PC-3 (cell line): ENCODE data around the gene SMAD5. TPM values are rescaled to one million over a fixed set of nuclear protein-coding genes. Genes with fewer than 3 reads are reported as not detected.

Experiments used
- ATAC-seq: fragments of 200-7000 bp; cut with Tn5 transposase; 2 replicates; pipeline ENCODE4 v1.9.1; 2020; ENCODE audit warnings: mild to moderate bottlenecking, moderate library complexity
- BruUV-seq: library from RNA; stranded (reverse); fragments of 400-500 nt; replicated peaks from 2 replicates; lab custom pipeline; 2021; lab: Mats Ljungman, UMichigan
- CTCF ChIA-PET: fragments of 300-600 bp; sonication (Branson Sonifier 250); formaldehyde crosslinking; loops from one replicate; lab custom pipeline; 2022; ENCODE audit warnings: antibody characterized with exemption; lab: Charles Lee
- POLR2A ChIA-PET: fragments of 300-600 bp; sonication (Branson Sonifier 250); formaldehyde crosslinking; loops from one replicate; lab custom pipeline; 2022; ENCODE audit warnings: antibody characterized with exemption; ENCODE audit not compliant: unreplicated experiment; lab: Charles Lee
- DNase-seq: peaks from one replicate; pipeline ENCODE4 v3.0.0-alpha.2; 2015
- H2AFZ ChIP-seq: fragments of 300-600 bp; sonication (generic); 2 replicates; pipeline ENCODE4 v1.6.0; 2016; ENCODE audit warnings: antibody characterized with exemption, low read length
- H3F3A ChIP-seq: fragments of 300-600 bp; sonication (generic); one replicate; pipeline ENCODE4 v1.6.0; 2017; ENCODE audit warnings: antibody characterized with exemption, low read length, control low read depth, mild to moderate bottlenecking; ENCODE audit not compliant: unreplicated experiment
- H3K27ac ChIP-seq: fragments of 300-600 bp; sonication (generic); 2 replicates; pipeline ENCODE4 v1.5.1; 2016; ENCODE audit warnings: mild to moderate bottlenecking, low read length
- H3K27me3 ChIP-seq: fragments of 300-600 bp; sonication (generic); 2 replicates; pipeline ENCODE4 v1.6.1; 2016; ENCODE audit warnings: low read length, mixed read lengths
- H3K36me3 ChIP-seq: fragments of 300-600 bp; sonication (generic); 2 replicates; pipeline ENCODE4 v1.6.1; 2016; ENCODE audit warnings: low read depth, mixed run types, low read length, mixed read lengths
- H3K4me1 ChIP-seq: fragments of 300-600 bp; sonication (generic); 2 replicates; pipeline ENCODE4 v1.5.1; 2016; ENCODE audit warnings: low read length; ENCODE audit not compliant: insufficient read depth
- H3K4me2 ChIP-seq: fragments of 300-600 bp; sonication (generic); 2 replicates; pipeline ENCODE4 v1.6.0; 2016; ENCODE audit warnings: low read length
- H3K4me3 ChIP-seq: fragments of 300-600 bp; sonication (generic); 2 replicates; pipeline ENCODE4 v1.5.1; 2016; ENCODE audit warnings: mild to moderate bottlenecking, low read length, mixed read lengths
- H3K79me2 ChIP-seq: fragments of 300-600 bp; sonication (generic); 2 replicates; pipeline ENCODE4 v1.6.1; 2017; ENCODE audit warnings: low read length, mixed read lengths
- H3K9ac ChIP-seq: fragments of 300-600 bp; sonication (generic); 2 replicates; pipeline ENCODE4 v1.6.0; 2016; ENCODE audit warnings: mild to moderate bottlenecking, low read length
- H3K9me2 ChIP-seq: fragments of 300-600 bp; sonication (generic); replicated peaks from 2 replicates; pipeline ENCODE4 v1.6.1; 2016; ENCODE audit warnings: mixed run types, low read length, mixed read lengths
- H3K9me3 ChIP-seq: fragments of 300-600 bp; sonication (generic); 2 replicates; pipeline ENCODE4 v1.6.1; 2016; ENCODE audit warnings: low read length, mixed read lengths
- H4K20me1 ChIP-seq: fragments of 300-600 bp; sonication (generic); 2 replicates; pipeline ENCODE4 v1.6.1; 2016; ENCODE audit warnings: low read length, mixed read lengths
- EZH2 ChIP-seq: fragments of 300-600 bp; sonication (generic); IDR thresholded peaks from one replicate; pipeline ENCODE4 v1.6.1; 2017; ENCODE audit warnings: antibody characterized with exemption, mild to moderate bottlenecking, low read length; ENCODE audit not compliant: unreplicated experiment
- EZH2phosphoT487 ChIP-seq: fragments of 300-600 bp; sonication (generic); IDR thresholded peaks from 2 replicates; pipeline ENCODE4 v1.6.1; 2018; ENCODE audit warnings: mild to moderate bottlenecking, antibody characterized with exemption, low read length, borderline replicate concordance
- intact Hi-C: fragments of 100-400 bp; cut with micrococcal nuclease; formaldehyde crosslinking; loops from 2 replicates; pipeline ENCODE4 v1.9.0; 2023
- total RNA-seq: library from RNA; depleted of rRNA; stranded (reverse); fragments of >200 nt; gene quantifications from 2 replicates; pipeline ENCODE4 v1.2.3, GENCODE V29; 2014
- TF ChIP-seq, protein P1 (sequence below): fragments of 300-600 bp; sonication (generic); conservative IDR thresholded peaks from 2 replicates; pipeline ENCODE4 v1.5.1; 2017; ENCODE audit warnings: antibody characterized with exemption, low read depth, mild to moderate bottlenecking, low read length

SMAD5 gene
- total RNA-seq, 1 experiment from 2014 or later: 28.5 TPM

DNA sequence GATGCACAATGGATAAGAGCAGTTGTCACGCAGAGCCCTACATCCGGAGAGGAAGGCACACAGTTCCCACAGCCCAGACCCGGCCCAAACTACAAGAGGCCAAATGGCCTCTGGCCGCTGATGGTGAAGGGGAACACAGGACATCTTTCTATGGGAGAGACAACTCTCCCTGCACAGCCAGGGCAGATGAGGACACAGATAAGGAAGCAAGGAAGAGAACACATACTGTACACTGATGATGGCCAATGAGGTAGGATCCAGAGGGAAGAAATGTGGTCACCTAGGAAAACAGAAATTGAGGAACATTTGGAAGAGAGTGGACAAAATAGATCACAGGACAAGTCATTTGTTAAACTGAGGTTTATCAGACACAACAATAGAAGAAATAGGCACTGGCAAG is 88.7 kb downstream of the SMAD5 start:
- Histone ChIP-seq H3K27me3 (no peaks in the 10 kb centered on the region), H3K9me2 (no peaks in the 10 kb centered on the region), H3K4me1 (peaks cover 4% of the 10 kb centered on the region; the same call in 1 of the 2 replicates), H3K9ac (no peak overlapping the region), H2AFZ (no peak overlapping the region), H3K79me2 (no peaks in the 10 kb centered on the region), H3F3A (no peaks in the 10 kb centered on the region), H3K9me3 (no peaks in the 10 kb centered on the region), H3K4me2 (no peak overlapping the region), H3K36me3 (no peaks in the 10 kb centered on the region), H3K4me3 (no peak overlapping the region), H3K27ac (no peak overlapping the region), H4K20me1 (no peaks in the 10 kb centered on the region)
- CTCF ChIA-PET: no interaction called here
- intact Hi-C loops: no loop called here
- POLR2A ChIA-PET: no interaction called here
- no TSS peak for BruUV-seq
- DNase-seq (no peak), ATAC-seq (no peak)
- TF ChIP-seq, protein P1, sequence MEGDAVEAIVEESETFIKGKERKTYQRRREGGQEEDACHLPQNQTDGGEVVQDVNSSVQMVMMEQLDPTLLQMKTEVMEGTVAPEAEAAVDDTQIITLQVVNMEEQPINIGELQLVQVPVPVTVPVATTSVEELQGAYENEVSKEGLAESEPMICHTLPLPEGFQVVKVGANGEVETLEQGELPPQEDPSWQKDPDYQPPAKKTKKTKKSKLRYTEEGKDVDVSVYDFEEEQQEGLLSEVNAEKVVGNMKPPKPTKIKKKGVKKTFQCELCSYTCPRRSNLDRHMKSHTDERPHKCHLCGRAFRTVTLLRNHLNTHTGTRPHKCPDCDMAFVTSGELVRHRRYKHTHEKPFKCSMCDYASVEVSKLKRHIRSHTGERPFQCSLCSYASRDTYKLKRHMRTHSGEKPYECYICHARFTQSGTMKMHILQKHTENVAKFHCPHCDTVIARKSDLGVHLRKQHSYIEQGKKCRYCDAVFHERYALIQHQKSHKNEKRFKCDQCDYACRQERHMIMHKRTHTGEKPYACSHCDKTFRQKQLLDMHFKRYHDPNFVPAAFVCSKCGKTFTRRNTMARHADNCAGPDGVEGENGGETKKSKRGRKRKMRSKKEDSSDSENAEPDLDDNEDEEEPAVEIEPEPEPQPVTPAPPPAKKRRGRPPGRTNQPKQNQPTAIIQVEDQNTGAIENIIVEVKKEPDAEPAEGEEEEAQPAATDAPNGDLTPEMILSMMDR: no peak
- TF ChIP-seq EZH2: no peak
- TF ChIP-seq EZH2phosphoT487: no peak

DNA sequence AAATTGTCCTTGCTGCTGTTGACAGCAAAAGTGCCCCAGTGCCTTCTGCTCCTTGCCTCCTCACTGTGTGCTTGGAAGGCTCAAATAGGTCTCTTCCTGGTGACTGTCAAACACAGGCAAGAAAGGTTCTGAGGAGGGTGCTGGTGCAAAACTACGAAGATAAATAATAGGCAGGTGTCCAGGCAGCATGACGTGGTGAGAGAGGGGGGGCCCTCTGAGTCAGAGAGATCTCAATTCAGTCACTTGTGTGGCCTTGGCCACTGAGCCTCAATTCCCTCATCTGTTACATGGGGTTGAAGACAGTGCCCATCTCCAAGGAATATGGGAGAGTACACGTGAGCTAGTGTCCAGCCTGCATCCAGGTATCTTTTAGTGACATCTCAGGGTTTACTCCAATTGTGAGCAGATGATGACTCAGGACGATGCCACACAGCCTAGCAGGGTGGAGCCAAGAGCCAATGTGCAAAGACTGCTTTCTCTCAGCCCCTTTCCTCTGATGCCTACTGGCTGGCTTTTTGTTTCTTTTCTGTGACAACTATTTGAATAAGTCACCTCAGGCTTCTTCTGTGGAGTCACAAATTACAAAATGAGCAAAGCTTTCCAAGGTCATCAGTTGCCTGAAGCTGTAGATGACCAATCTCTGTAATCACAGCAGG is 90.1 kb downstream of the SMAD5 start:
- H3K79me2 ChIP-seq: no peaks in the 10 kb centered on the region
- CTCF ChIA-PET: no interaction called here
- H3K9me2 ChIP-seq: no peaks in the 10 kb centered on the region
- no peaks in the 10 kb centered on the region for H4K20me1 ChIP-seq
- H3K4me1 ChIP-seq: peaks cover 4% of the 10 kb centered on the region; the same call in 1 of the 2 replicates
- H3K27me3 ChIP-seq: no peaks in the 10 kb centered on the region
- intact Hi-C loops: no loop called here
- no peaks in the 10 kb centered on the region for H3K9me3 ChIP-seq
- TF ChIP-seq, protein P1: no peak
- no peak for TF ChIP-seq EZH2
- TF ChIP-seq EZH2phosphoT487: no peak
- H3K27ac ChIP-seq: no peak overlapping the region
- BruUV-seq: no TSS peak
- peak; percentile 39 for DNase-seq
- no peaks in the 10 kb centered on the region for H3K36me3 ChIP-seq
- no peaks in the 10 kb centered on the region for H3F3A ChIP-seq
- POLR2A ChIA-PET: no interaction called here
- peak overlapping the region; percentile 34; the same call in 1 of the 2 replicates for H3K4me2 ChIP-seq
- no peak overlapping the region for H2AFZ ChIP-seq
- H3K9ac ChIP-seq: no peak overlapping the region
- no peak; the same call in 1 of the 2 replicates for ATAC-seq
- no peak overlapping the region for H3K4me3 ChIP-seq

DNA sequence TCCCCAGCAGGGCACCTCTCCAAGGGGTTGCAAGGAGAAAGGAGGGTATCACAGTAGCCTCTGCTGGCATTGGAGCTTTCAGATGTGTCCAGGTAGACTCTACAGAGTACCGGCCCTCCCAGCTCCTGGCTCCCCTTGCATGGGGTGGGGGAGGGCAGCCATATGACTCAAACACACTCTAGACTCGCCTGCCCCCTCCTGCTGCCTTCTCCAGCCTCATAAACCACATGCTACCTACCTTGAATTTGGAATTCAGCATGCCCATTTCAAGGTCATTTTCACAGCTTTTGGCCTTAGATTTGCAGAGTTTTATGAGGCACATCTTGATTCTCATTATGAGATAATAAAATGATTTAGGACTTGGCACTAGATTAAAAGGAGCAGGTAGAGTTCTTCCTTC is 93.2 kb downstream of the SMAD5 start:
- no peak overlapping the region for H3K4me3 ChIP-seq
- no peak for DNase-seq
- peaks cover 4% of the 10 kb centered on the region; the same call in 1 of the 2 replicates for H3K4me1 ChIP-seq
- no peaks in the 10 kb centered on the region for H3K9me3 ChIP-seq
- ChIA-PET POLR2A (no interaction called here), CTCF (no interaction called here)
- intact Hi-C loops: no loop called here
- H3K9me2 ChIP-seq: no peaks in the 10 kb centered on the region
- H3K27ac ChIP-seq: no peak overlapping the region
- no peaks in the 10 kb centered on the region for H3F3A ChIP-seq
- H3K9ac ChIP-seq: no peak overlapping the region
- no peaks in the 10 kb centered on the region for H3K27me3 ChIP-seq
- no peak overlapping the region for H3K4me2 ChIP-seq
- TF ChIP-seq, protein P1: no peak
- TF ChIP-seq EZH2 (no peak), EZH2phosphoT487 (no peak)
- H4K20me1 ChIP-seq: no peaks in the 10 kb centered on the region
- ATAC-seq: no peak
- no TSS peak for BruUV-seq
- no peaks in the 10 kb centered on the region for H3K36me3 ChIP-seq
- H2AFZ ChIP-seq: no peak overlapping the region
- no peaks in the 10 kb centered on the region for H3K79me2 ChIP-seq
